ENCODE results near the gene CNTNAP5. TPM values are rescaled to one million over a fixed set of nuclear protein-coding genes. Genes with fewer than 3 reads are reported as not detected.

CNTNAP5 gene
- total and polyA plus RNA-seq, 2 of the 8 experiments (the other 6 are each of a cell fraction or from before 2014, with no cell fraction given), result 0.11 to 0.76 TPM

- Histone ChIP-seq H4K5ac (ENCODE audit: insufficient read length, low read depth, low read length) (no peak overlapping the region), H3K56ac (replicated peaks; ENCODE audit: insufficient read length, low read depth, low read length) (no peak overlapping the region), H3K79me1 (ENCODE audit: low read depth, low read length) (no peaks in the 10 kb centered on the region), H3K9me3 (ENCODE audit: insufficient read depth in 2 of 2, low read depth in 1 of 2, low read length in 1 of 2) (no peaks in the 10 kb centered on the region), H3K79me2 (ENCODE audit: control insufficient read depth in 1 of 2, insufficient read depth in 2 of 2, low read length in 2 of 2) (no peaks in the 10 kb centered on the region), H2BK15ac (ENCODE audit: low read length) (no peak overlapping the region), H3K4me1 (replicated peaks in 1 of 4; ENCODE audit: control insufficient read depth in 3 of 4, insufficient read depth in 4 of 4, low read length in 3 of 4) (peaks cover 0 to 4% (median 1%) of the 10 kb centered on the region in 4 experiments; a peak in 2 of 7 replicates), H2BK5ac (ENCODE audit: low read depth, low read length) (no peak overlapping the region), H2BK20ac (ENCODE audit: low read length) (no peak overlapping the region), H3K27me3 (replicated peaks in 1 of 4; ENCODE audit: control insufficient read depth in 3 of 4, extremely low read depth in 1 of 4, insufficient read depth in 3 of 4, low read length in 3 of 4) (peaks cover 0 to 2% (median 0%) of the 10 kb centered on the region in 4 experiments; a peak in 1 of 7 replicates), H3K23ac (ENCODE audit: insufficient read length) (no peak overlapping the region), H3K4me3 (ENCODE audit: extremely low read depth in 1 of 4, insufficient read depth in 2 of 4, low read depth in 3 of 4, low read length in 4 of 4) (no peak overlapping the region), H3K4ac (replicated peaks; ENCODE audit: insufficient read length, low read depth, low read length) (no peak overlapping the region), H3K27ac (ENCODE audit: low read depth, low read length) (no peak overlapping the region), H3K9ac (replicated peaks in 1 of 4; ENCODE audit: extremely low read depth in 1 of 4, low read depth in 3 of 4, low read length in 3 of 4) (no peak overlapping the region), H2AK5ac (ENCODE audit: low read depth, low read length) (no peak overlapping the region), H3K36me3 (ENCODE audit: control insufficient read depth in 2 of 4, insufficient read depth in 4 of 4, low read length in 3 of 4) (no peaks in the 10 kb centered on the region), H3K4me2 (ENCODE audit: insufficient read depth in 1 of 2, low read depth in 2 of 2, low read length in 2 of 2) (no peak overlapping the region), H4K91ac (replicated peaks; ENCODE audit: insufficient read length, low read length) (no peak overlapping the region), H3K18ac (ENCODE audit: extremely low read depth, low read length) (no peak overlapping the region), H3K14ac (ENCODE audit: insufficient read length) (no peak overlapping the region), H4K20me1 (replicated peaks in 1 of 2; ENCODE audit: control insufficient read depth in 1 of 2, insufficient read depth in 2 of 2, low read length in 2 of 2) (no peaks in the 10 kb centered on the region), H2AFZ (ENCODE audit: low read length) (no peak overlapping the region), H2BK120ac (replicated peaks; ENCODE audit: low read depth, low read length) (no peak overlapping the region), H4K8ac (ENCODE audit: extremely low read depth, insufficient read depth, low read length) (no peak overlapping the region), H2BK12ac (ENCODE audit: low read depth, low read length) (no peak overlapping the region), H3K23me2 (ENCODE audit: low read depth, low read length) (no peaks in the 10 kb centered on the region)
- 89% methylated on average over 3 of the region's 3 CpGs; no CpG with 5 or more reads in 1 of the 2 experiments for WGBS, 2 experiments (ENCODE audit: extremely low coverage in 1 of 2, insufficient coverage in 1 of 2, insufficient read length in 1 of 2, insufficient replicate concordance in 2 of 2, low coverage in 1 of 2, low lambda C conversion rate in 2 of 2, missing lambda C conversion rate in 1 of 2)
- TF ChIP-seq YY1 (IDR thresholded peaks at IDR 0.05; ENCODE audit: low read depth, low read length), result no peak
- no peak for TF ChIP-seq GABPA (IDR thresholded peaks at IDR 0.05; ENCODE audit: borderline replicate concordance, insufficient read depth, low read length)
- TF ChIP-seq EP300 (IDR thresholded peaks at IDR 0.05; ENCODE audit: borderline replicate concordance in 1 of 2, low read depth in 2 of 2, low read length in 2 of 2), result no peak
- FAIRE-seq, result no peak
- ChIA-PET POLR2A (ENCODE audit: partially characterized antibody) (no interaction called here), CTCF (ENCODE audit: partially characterized antibody) (no interaction called here)
- DNase-seq (ENCODE audit: low read depth in 1 of 2, low spot score in 2 of 2), result no peak
Measured at GRCh38 chr2:124523096-124523495, 498.0 kb downstream of the CNTNAP5 start.

All from H1 (cell line).